HepG2 (cell line): ENCODE results near the gene PA2G4. TPM values are rescaled to one million over a fixed set of nuclear protein-coding genes. Genes with fewer than 3 reads are reported as not detected.

Source experiments
- BHLHE40 ChIP-seq: IDR thresholded peaks from 2 replicates; pipeline ENCODE4 v1.6.1; 2011; ENCODE audit warnings: low read length, improper control_type of control experiment
- EZH2 ChIP-seq: conservative IDR thresholded peaks from 2 replicates; pipeline ENCODE4 v1.6.1; 2012; ENCODE audit warnings: mild to moderate bottlenecking, low read depth, low read length, moderate library complexity
- KDM3A ChIP-seq: IDR thresholded peaks from 2 replicates; pipeline ENCODE4 v1.6.1; 2018; ENCODE audit warnings: low read depth, missing compliant biosample characterization
- KLF12 ChIP-seq: sonication (generic); formaldehyde crosslinking; IDR thresholded peaks from 2 replicates; pipeline ENCODE4 v1.4.0; 2020; ENCODE audit warnings: missing genetic modification reagents, borderline replicate concordance
- MAFK ChIP-seq, 2 experiments: IDR thresholded peaks in 1 of 2; conservative IDR thresholded peaks in 1 of 2; 2 replicates each; pipeline ENCODE4 v1.6.1; 2011; ENCODE audit warnings: improper control_type of control experiment in 2 of 2, low read length in 2 of 2
- NONO ChIP-seq, 2 experiments: fragments of 450-650 bp in 1 of 2; sonication (generic) in 1 of 2; formaldehyde crosslinking in 1 of 2; IDR thresholded peaks in 1 of 2; conservative IDR thresholded peaks in 1 of 2; 2 replicates each; pipeline versions ENCODE4 v1.6.1 to v1.8.0; 2017 to 2022; ENCODE audit warnings: mild to moderate bottlenecking in 1 of 2, missing genetic modification reagents in 1 of 2, moderate library complexity in 1 of 2
- RAD21 ChIP-seq: fragments of 450-650 bp; formaldehyde crosslinking; IDR thresholded peaks from 2 replicates; pipeline ENCODE4 v1.5.0; 2020; ENCODE audit warnings: mild to moderate bottlenecking
- RBFOX2 ChIP-seq: fragments of 200-400 bp; formaldehyde crosslinking; IDR thresholded peaks from 2 replicates; pipeline ENCODE4 v1.6.1; 2017; ENCODE audit warnings: low read depth, mild to moderate bottlenecking, low read length
- SIX1 ChIP-seq: sonication (generic); formaldehyde crosslinking; IDR thresholded peaks from 2 replicates; pipeline ENCODE4 v1.4.0; 2020; ENCODE audit warnings: missing genetic modification reagents, borderline replicate concordance
- TEAD3 ChIP-seq: optimal IDR thresholded peaks from 2 replicates; pipeline ENCODE3; 2016; ENCODE audit warnings: borderline replicate concordance
- TFDP2 ChIP-seq: sonication (generic); formaldehyde crosslinking; IDR thresholded peaks from 2 replicates; pipeline ENCODE4 v1.4.0; 2020; ENCODE audit warnings: missing genetic modification reagents
- THYN1 ChIP-seq: sonication (generic); formaldehyde crosslinking; IDR thresholded peaks from 2 replicates; pipeline ENCODE4 v1.8.1; 2023; ENCODE audit warnings: low read depth, mild to moderate bottlenecking, moderate library complexity, missing genetic modification reagents, borderline replicate concordance
- XRCC5 ChIP-seq: fragments of 200-400 bp; formaldehyde crosslinking; optimal IDR thresholded peaks from 2 replicates; pipeline ENCODE3; 2017; ENCODE audit warnings: mild to moderate bottlenecking, low read length
- ZNF274 ChIP-seq: sonication (generic); formaldehyde crosslinking; IDR thresholded peaks from 2 replicates; pipeline ENCODE4 v1.5.1; 2020; ENCODE audit warnings: mild to moderate bottlenecking, missing genetic modification reagents
- ZNF337 ChIP-seq: sonication (generic); formaldehyde crosslinking; IDR thresholded peaks from 2 replicates; pipeline ENCODE4 v1.5.1; 2020; ENCODE audit warnings: missing genetic modification reagents, low read depth, mild to moderate bottlenecking, borderline replicate concordance
- ZNF382 ChIP-seq: sonication (generic); formaldehyde crosslinking; IDR thresholded peaks from 2 replicates; pipeline ENCODE4 v1.5.0; 2020; ENCODE audit warnings: missing genetic modification reagents, mild to moderate bottlenecking, borderline replicate concordance
- ZNF562 ChIP-seq: sonication (generic); formaldehyde crosslinking; IDR thresholded peaks from 2 replicates; pipeline ENCODE4 v1.8.0; 2022; ENCODE audit warnings: missing genetic modification reagents, borderline replicate concordance
- polyA plus RNA-seq, 8 experiments: library from polyadenylated mRNA; depleted of rRNA in 3 of 8; stranded (reverse) in 7 of 8; unstranded in 1 of 8; fragments of >200 nt; fragmentation: Illumina TruSeq in 4 of 8; extraction: Trizol in 4 of 8; gene quantifications; 2 replicates each; pipeline versions ENCODE4 v1.2.1 to v1.2.3, GENCODE V29; 2011 to 2016; ENCODE audit warnings: low read depth in 4 of 8, missing spikeins in 1 of 8, mixed read lengths in 1 of 8; ENCODE audit not compliant: insufficient read depth in 1 of 8
- total RNA-seq, 5 experiments: library from RNA; depleted of rRNA; stranded (reverse); fragments of >200 nt; fragmentation: Illumina TruSeq; extraction: Trizol; gene quantifications; 2 replicates each; pipeline ENCODE4 v1.2.3, GENCODE V29; 2016; ENCODE audit warnings: low read depth in 1 of 5
- TF ChIP-seq, protein P1 (sequence below), 2 experiments: sonication (generic) in 1 of 2; formaldehyde crosslinking in 1 of 2; IDR thresholded peaks; 2 replicates each; pipeline versions ENCODE4 v1.5.1 to v1.6.1; 2011 to 2020; ENCODE audit warnings: borderline replicate concordance in 1 of 2, low read depth in 1 of 2, low read length in 1 of 2, mild to moderate bottlenecking in 1 of 2, missing genetic modification reagents in 1 of 2, moderate library complexity in 1 of 2
- TF ChIP-seq, protein P2 (sequence below): IDR thresholded peaks from 2 replicates; pipeline ENCODE4 v1.6.1; 2016; ENCODE audit warnings: missing compliant biosample characterization, missing genetic modification reagents, borderline replicate concordance

Gene PA2G4
- total and polyA plus RNA-seq, 2 of the 13 experiments (the other 11 are each of a cell fraction or from before 2014, with no cell fraction given) = 147 to 240 TPM

DNA sequence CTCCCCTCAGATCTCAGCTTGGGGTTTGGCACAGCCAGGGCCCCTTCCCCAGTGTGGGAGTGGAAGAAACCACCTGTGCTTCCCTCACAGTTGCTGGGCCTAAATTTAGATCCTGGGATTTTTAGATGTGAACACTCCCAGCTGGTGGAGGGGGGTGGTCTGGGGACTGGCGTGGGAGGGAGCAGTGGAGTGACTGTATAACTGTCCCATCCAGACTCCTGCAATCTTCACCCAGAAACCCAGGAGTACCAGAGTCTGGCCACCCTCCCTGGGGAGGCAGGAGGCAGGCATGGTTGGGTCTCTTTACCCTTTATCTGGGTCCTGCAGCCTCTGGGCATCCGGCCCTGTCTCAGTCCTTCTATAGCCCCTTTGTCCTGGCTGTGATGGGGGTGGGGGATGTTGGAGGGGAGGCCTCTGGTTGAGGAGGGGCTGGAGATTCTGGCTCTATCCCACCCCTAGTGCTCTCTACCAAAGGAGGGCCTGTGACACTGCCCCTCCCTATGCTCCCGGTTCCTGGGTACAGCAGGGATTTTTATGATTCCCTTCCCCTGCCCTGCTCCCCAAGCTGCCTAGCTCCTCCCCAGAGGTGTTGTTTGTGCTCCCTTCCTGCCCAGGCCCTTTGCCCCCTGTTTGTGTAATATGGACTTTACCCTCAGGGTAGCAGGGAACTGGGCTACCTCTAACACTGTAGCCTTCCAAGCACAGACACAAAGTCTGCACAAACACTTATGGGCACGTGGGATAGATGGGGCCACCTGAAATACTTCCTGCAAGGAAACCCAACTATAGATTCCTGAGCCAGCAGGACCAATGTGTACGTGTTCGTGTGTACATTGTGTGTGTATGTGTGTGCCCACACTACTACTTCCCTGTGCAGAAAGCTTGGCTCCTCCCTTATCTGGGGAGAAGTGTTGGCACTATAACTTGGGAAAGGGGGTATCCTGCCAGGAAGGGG, 22.7 kb upstream of the PA2G4 start (continued):
- TF ChIP-seq, protein P1, sequence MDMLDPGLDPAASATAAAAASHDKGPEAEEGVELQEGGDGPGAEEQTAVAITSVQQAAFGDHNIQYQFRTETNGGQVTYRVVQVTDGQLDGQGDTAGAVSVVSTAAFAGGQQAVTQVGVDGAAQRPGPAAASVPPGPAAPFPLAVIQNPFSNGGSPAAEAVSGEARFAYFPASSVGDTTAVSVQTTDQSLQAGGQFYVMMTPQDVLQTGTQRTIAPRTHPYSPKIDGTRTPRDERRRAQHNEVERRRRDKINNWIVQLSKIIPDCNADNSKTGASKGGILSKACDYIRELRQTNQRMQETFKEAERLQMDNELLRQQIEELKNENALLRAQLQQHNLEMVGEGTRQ (IDR thresholded peaks at IDR 0.05; ENCODE audit: low read depth, low read length) = peak; percentile 82
- TF ChIP-seq, protein P1 (CRISPR knock-in tag; IDR thresholded peaks at IDR 0.05; ENCODE audit: borderline replicate concordance) = peak; percentile 90; the same call in 1 of the 2 replicates
- TF ChIP-seq RBFOX2 (peak; percentile 48), KLF12 (no peak), MAFK (conservative IDR thresholded peaks at IDR 0.05 in 1 of 2, IDR thresholded peaks at IDR 0.05 in 1 of 2; ENCODE audit: low read length in 2 of 2) (peak in 1 of 2 experiments; percentile 36; a peak in 3 of 4 replicates), XRCC5 (peak; percentile 82), TEAD3 (CRISPR knock-in tag) (peak; percentile 91), THYN1 (CRISPR knock-in tag) (no peak), EZH2 (no peak), ZNF274 (CRISPR knock-in tag) (peak; percentile 73), NONO (IDR thresholded peaks at IDR 0.05) (no peak), NONO (CRISPR knock-in tag; conservative IDR thresholded peaks at IDR 0.05) (peak; percentile 97), SIX1 (CRISPR knock-in tag) (peak; percentile 89; the same call in 1 of the 2 replicates), ZNF337 (CRISPR knock-in tag) (no peak; the same call in 1 of the 2 replicates), RAD21 (CRISPR knock-in tag) (peak; percentile 15; the same call in 1 of the 2 replicates), TFDP2 (CRISPR knock-in tag) (peak; percentile 70), ZNF562 (CRISPR knock-in tag) (no peak), KDM3A (peak; percentile 94; the same call in 1 of the 2 replicates), BHLHE40 (peak; percentile 90), ZNF382 (CRISPR knock-in tag) (no peak)
- TF ChIP-seq, protein P2, sequence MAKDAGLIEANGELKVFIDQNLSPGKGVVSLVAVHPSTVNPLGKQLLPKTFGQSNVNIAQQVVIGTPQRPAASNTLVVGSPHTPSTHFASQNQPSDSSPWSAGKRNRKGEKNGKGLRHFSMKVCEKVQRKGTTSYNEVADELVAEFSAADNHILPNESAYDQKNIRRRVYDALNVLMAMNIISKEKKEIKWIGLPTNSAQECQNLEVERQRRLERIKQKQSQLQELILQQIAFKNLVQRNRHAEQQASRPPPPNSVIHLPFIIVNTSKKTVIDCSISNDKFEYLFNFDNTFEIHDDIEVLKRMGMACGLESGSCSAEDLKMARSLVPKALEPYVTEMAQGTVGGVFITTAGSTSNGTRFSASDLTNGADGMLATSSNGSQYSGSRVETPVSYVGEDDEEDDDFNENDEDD (CRISPR knock-in tag) = peak; percentile 79
